Left ventricle myocardium inferior (tissue), 1 donor: Measurements from ENCODE around the gene UGP2. TPM values are rescaled to one million over a fixed set of nuclear protein-coding genes. Genes with fewer than 3 reads are reported as not detected.

Experiments
- DNase-seq: peaks from one replicate; pipeline ENCODE4 v3.0.0-alpha.2; 2020
- H3K27ac ChIP-seq: fragments of 200-600 bp; replicated peaks from 2 replicates; pipeline ENCODE4 v1.8.0; 2021
- H3K27me3 ChIP-seq: fragments of 200-600 bp; 2 replicates; pipeline ENCODE4 v1.8.0; 2021; ENCODE audit warnings: low read depth
- H3K36me3 ChIP-seq: fragments of 200-600 bp; 2 replicates; pipeline ENCODE4 v1.8.0; 2021
- H3K4me1 ChIP-seq: fragments of 200-600 bp; 2 replicates; pipeline ENCODE4 v1.8.0; 2021
- H3K4me3 ChIP-seq: fragments of 200-600 bp; 2 replicates; pipeline ENCODE4 v1.8.0; 2021; ENCODE audit warnings: mild to moderate bottlenecking, moderate library complexity
- H3K9me3 ChIP-seq: fragments of 200-600 bp; replicated peaks from 2 replicates; pipeline ENCODE4 v1.8.0; 2021
- intact Hi-C: fragments of 100-400 bp; cut with micrococcal nuclease; formaldehyde crosslinking; loops from one replicate; pipeline ENCODE4 v1.11.0; 2022
- total RNA-seq: library from RNA; stranded (reverse); fragmentation: NEBNext Ultra II Directional; extraction: Animal tissue kit (Norgen Biotek cat#: 25700); gene quantifications from one replicate; pipeline ENCODE4 v1.2.1, GENCODE V29; 2021
- TF ChIP-seq, protein P1 (sequence below): fragments of 200-600 bp; IDR thresholded peaks from 2 replicates; pipeline ENCODE4 v1.8.0; 2021; ENCODE audit warnings: antibody characterized with exemption, mild to moderate bottlenecking, borderline replicate concordance
- donor health status: DM: no; HTN: yes; CAD: no; lungs with severe emphysema.

UGP2 gene
- total RNA-seq, 1 donor from 2014 or later, result 394 TPM

DNA sequence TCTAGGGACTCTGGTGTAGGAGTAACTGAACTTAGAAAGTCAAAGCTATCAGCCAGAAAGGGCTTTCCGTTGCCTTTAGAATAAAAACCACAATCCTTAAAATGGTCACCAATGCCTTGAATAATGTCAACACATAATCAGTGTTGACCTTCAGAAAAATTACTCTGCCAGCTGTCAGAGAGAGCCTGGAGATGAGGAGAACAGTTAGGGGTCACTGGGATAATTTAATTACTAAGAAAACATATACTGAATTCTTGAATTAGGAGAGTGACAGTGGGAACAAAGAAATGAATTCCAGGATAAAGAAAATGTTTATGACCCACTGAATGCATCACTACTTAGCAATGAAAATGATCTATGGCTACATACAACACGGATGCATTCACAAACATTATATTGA, 23.4 kb upstream of the UGP2 start:
- DNase-seq, result no peak
- Histone ChIP-seq H3K36me3 (no peaks in the 10 kb centered on the region), H3K27me3 (no peaks in the 10 kb centered on the region), H3K4me3 (no peak overlapping the region), H3K9me3 (no peaks in the 10 kb centered on the region), H3K4me1 (peaks cover 20% of the 10 kb centered on the region), H3K27ac (peak overlapping the region; percentile 79)
- intact Hi-C loops, result no loop called here
- TF ChIP-seq, protein P1, sequence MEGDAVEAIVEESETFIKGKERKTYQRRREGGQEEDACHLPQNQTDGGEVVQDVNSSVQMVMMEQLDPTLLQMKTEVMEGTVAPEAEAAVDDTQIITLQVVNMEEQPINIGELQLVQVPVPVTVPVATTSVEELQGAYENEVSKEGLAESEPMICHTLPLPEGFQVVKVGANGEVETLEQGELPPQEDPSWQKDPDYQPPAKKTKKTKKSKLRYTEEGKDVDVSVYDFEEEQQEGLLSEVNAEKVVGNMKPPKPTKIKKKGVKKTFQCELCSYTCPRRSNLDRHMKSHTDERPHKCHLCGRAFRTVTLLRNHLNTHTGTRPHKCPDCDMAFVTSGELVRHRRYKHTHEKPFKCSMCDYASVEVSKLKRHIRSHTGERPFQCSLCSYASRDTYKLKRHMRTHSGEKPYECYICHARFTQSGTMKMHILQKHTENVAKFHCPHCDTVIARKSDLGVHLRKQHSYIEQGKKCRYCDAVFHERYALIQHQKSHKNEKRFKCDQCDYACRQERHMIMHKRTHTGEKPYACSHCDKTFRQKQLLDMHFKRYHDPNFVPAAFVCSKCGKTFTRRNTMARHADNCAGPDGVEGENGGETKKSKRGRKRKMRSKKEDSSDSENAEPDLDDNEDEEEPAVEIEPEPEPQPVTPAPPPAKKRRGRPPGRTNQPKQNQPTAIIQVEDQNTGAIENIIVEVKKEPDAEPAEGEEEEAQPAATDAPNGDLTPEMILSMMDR, result no peak

DNA sequence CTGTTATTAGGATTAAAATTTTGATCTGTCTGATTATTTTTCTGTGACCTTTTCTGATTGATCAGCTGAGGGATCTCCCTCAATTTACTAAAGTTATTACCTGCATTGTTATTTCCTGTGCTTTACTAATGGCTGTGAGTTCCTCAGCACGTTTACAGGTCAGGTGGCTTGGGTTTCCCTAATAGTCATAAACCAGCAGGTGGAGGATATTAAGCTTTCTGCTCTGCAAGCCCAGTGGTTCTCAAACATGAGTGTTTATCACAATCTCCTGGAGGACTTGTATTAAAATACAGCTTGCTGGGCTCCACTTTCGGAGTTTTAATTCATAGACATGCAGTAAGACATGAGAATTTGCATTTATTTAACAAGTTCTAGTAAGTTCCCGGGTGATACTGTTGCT, 22.4 kb upstream of the UGP2 start:
- Histone ChIP-seq H3K27ac (peak overlapping the region; percentile 79), H3K9me3 (no peaks in the 10 kb centered on the region), H3K4me1 (peaks cover 20% of the 10 kb centered on the region), H3K36me3 (no peaks in the 10 kb centered on the region), H3K27me3 (no peaks in the 10 kb centered on the region), H3K4me3 (no peak overlapping the region)
- intact Hi-C loops, result no loop called here
- TF ChIP-seq, protein P1, result no peak
- no peak for DNase-seq

DNA sequence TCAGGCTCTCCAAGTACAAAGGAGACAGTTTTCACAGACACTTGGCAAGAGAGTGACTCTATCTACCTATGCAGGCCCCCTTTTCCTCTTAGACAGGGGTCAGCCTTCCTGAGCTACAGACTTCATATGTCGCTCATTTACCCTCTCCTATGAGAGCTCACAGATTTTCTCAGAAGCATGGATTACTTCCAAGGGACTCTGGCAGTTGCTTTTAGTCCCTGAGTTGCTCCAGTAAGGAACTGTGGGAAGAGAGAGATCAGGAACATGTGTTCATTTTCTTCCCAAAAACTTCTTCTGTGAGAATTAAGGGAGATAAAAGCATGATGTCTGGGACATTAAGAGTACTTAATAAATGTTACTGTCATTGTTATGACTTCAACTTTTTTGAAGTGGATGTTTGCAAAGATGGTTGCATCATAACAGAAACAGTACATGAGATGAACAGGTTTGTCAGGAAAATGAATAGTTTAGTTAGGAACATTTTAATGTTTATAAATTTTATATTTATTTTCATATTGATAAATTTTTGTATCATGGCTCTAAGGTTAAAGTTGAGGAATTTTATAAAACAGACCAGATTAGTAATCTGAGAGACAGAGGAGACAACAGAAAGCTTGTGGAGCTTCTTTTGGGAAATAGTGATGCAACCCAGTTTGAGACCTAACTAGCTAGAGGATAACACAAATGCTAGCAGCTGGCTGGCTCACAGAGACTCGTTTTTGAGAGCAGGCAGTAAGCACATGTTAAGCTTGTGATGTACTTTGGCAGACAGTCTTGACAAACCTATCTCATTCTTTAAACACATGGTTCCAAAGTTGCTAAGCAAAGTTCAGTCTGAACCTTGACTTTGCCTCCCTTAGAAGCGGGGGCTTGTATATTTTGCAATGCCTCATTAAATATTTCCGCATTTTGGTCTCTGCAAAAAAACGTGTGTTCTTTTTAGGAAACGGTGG, 21.7 kb upstream of the UGP2 start:
- intact Hi-C loops, result no loop called here
- Histone ChIP-seq H3K36me3 (no peaks in the 10 kb centered on the region), H3K27ac (peak overlapping the region; percentile 79)

DNA sequence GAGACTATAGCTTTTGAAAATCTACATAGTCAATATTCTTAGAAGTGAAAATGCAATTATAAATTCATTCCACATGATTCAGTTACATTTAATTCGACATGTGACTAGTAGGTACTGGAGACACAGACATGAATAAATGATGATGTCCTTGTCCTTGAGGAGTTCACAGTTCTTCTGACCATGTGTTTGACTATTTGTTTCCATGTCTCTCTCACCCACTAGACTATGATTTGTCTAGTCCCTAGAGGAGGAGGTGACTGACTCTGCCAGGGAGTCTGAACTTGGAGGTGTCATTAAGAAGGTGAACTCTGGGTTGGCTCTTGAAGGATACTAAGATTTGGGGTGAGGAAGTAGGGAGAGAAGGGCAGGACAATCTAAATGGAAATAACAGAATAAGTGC, 20.7 kb upstream of the UGP2 start:
- H3K9me3 ChIP-seq, result no peaks in the 10 kb centered on the region
- no peaks in the 10 kb centered on the region for H3K36me3 ChIP-seq
- H3K27ac ChIP-seq, result peak overlapping the region; percentile 79
- TF ChIP-seq, protein P1, result no peak
- H3K4me1 ChIP-seq, result peaks cover 20% of the 10 kb centered on the region
- H3K4me3 ChIP-seq, result no peak overlapping the region
- no peak for DNase-seq
- H3K27me3 ChIP-seq, result no peaks in the 10 kb centered on the region
- intact Hi-C loops, result no loop called here

More for the DNA sequence above, 21.7 kb upstream of the UGP2 start:
- TF ChIP-seq, protein P1, result no peak
- no peak overlapping the region for H3K4me3 ChIP-seq
- no peaks in the 10 kb centered on the region for H3K27me3 ChIP-seq
- H3K4me1 ChIP-seq, result peaks cover 20% of the 10 kb centered on the region
- H3K9me3 ChIP-seq, result no peaks in the 10 kb centered on the region
- DNase-seq, result peak; percentile 46

DNA sequence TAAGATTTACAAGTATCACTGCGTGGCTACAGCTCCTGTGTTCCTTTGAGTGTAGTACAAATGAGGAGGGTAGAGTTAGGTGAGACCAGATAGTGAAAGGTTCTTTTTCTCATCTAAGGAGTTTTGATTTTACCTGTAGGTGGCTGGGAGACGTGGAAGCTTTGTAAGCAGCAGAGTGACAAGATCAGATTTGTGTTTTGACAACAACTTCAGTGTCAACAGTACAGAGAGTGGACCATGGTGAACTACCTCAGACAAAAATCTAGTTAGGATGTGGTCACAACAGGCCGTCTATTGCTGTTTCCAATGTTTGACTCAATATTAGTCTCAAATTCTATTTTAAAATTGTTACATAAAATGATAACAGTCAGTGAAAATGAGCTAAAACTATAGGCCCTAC, 20.3 kb upstream of the UGP2 start:
- H3K36me3 ChIP-seq, result no peaks in the 10 kb centered on the region
- intact Hi-C loops, result no loop called here
- no peak overlapping the region for H3K27ac ChIP-seq
- H3K4me3 ChIP-seq, result no peak overlapping the region
- H3K9me3 ChIP-seq, result no peaks in the 10 kb centered on the region
- DNase-seq, result no peak
- TF ChIP-seq, protein P1, result no peak
- H3K27me3 ChIP-seq, result no peaks in the 10 kb centered on the region
- peaks cover 20% of the 10 kb centered on the region for H3K4me1 ChIP-seq
